ENCODE measurements around the gene PPP3R1. TPM values are rescaled to one million over a fixed set of nuclear protein-coding genes. Genes with fewer than 3 reads are reported as not detected.

The PPP3R1 gene
- total and polyA plus RNA-seq, 2 of the 8 experiments (the other 6 are each of a cell fraction or from before 2014, with no cell fraction given), result 9.3 to 85.1 TPM

DNA sequence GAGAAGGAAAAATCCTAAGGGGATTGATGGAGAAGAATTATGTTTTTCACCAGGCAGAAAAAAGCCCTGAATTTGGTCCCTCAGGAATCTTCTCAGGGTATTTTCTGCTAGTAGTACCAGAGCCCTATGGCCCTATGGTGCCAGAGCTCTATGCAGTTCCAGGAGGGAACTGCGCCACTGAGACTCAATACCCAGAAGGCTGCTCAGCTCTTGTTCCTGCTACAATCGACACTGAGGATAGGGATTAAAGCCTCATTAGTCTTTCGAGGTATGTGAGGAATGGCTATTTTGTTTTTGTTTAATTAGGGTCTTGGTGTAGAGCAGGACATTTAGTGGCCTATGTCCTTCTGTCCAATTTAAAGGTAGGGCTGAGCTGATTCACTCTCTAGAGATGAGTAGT is 21.7 kb upstream of the PPP3R1 start:
- Histone ChIP-seq H2BK12ac (ENCODE audit: low read depth, low read length) (no peak overlapping the region), H4K8ac (ENCODE audit: extremely low read depth, insufficient read depth, low read length) (no peak overlapping the region), H3K56ac (replicated peaks; ENCODE audit: insufficient read length, low read depth, low read length) (no peak overlapping the region), H4K20me1 (replicated peaks in 1 of 2; ENCODE audit: control insufficient read depth in 1 of 2, insufficient read depth in 2 of 2, low read length in 2 of 2) (peaks cover 0 to 2% of the 10 kb centered on the region in 2 experiments), H3K14ac (ENCODE audit: insufficient read length) (no peak overlapping the region), H3K4ac (replicated peaks; ENCODE audit: insufficient read length, low read depth, low read length) (no peak overlapping the region), H3K9me3 (ENCODE audit: insufficient read depth in 2 of 2, low read depth in 1 of 2, low read length in 1 of 2) (no peaks in the 10 kb centered on the region), H3K23ac (ENCODE audit: insufficient read length) (no peak overlapping the region), H3K4me1 (replicated peaks in 1 of 4; ENCODE audit: control insufficient read depth in 3 of 4, insufficient read depth in 4 of 4, low read length in 3 of 4) (peaks cover 0 to 3% (median under 1%) of the 10 kb centered on the region in 4 experiments; a peak in 1 of 7 replicates), H3K4me2 (ENCODE audit: insufficient read depth in 1 of 2, low read depth in 2 of 2, low read length in 2 of 2) (no peak overlapping the region), H2AK5ac (ENCODE audit: low read depth, low read length) (no peak overlapping the region), H4K5ac (ENCODE audit: insufficient read length, low read depth, low read length) (no peak overlapping the region), H3K36me3 (ENCODE audit: control insufficient read depth in 2 of 4, insufficient read depth in 4 of 4, low read length in 3 of 4) (no peaks in the 10 kb centered on the region), H3K4me3 (ENCODE audit: extremely low read depth in 1 of 4, insufficient read depth in 2 of 4, low read depth in 3 of 4, low read length in 4 of 4) (no peak overlapping the region), H3K27ac (ENCODE audit: low read depth, low read length) (no peak overlapping the region), H3K23me2 (ENCODE audit: low read depth, low read length) (no peaks in the 10 kb centered on the region), H4K91ac (replicated peaks; ENCODE audit: insufficient read length, low read length) (no peak overlapping the region), H3K27me3 (replicated peaks in 1 of 4; ENCODE audit: control insufficient read depth in 3 of 4, extremely low read depth in 1 of 4, insufficient read depth in 3 of 4, low read length in 3 of 4) (no peaks in the 10 kb centered on the region), H3K79me1 (ENCODE audit: low read depth, low read length) (no peaks in the 10 kb centered on the region), H2BK120ac (replicated peaks; ENCODE audit: low read depth, low read length) (no peak overlapping the region), H3K79me2 (ENCODE audit: control insufficient read depth in 1 of 2, insufficient read depth in 2 of 2, low read length in 2 of 2) (no peaks in the 10 kb centered on the region), H3K9ac (replicated peaks in 1 of 4; ENCODE audit: extremely low read depth in 1 of 4, low read depth in 3 of 4, low read length in 3 of 4) (no peak overlapping the region), H2BK15ac (ENCODE audit: low read length) (no peak overlapping the region), H2BK5ac (ENCODE audit: low read depth, low read length) (no peak overlapping the region), H2BK20ac (ENCODE audit: low read length) (no peak overlapping the region), H3K18ac (ENCODE audit: extremely low read depth, low read length) (no peak overlapping the region), H2AFZ (ENCODE audit: low read length) (no peak overlapping the region)
- peak in 1 of 3 experiments; percentile 17; a peak in 1 of 4 replicates for TF ChIP-seq CTCF (IDR thresholded peaks at IDR 0.05; ENCODE audit: control extremely low read depth in 1 of 3, insufficient read depth in 1 of 3, low read depth in 1 of 3, low read length in 3 of 3)
- no peak for TF ChIP-seq ATF3 (IDR thresholded peaks at IDR 0.05; ENCODE audit: insufficient read depth, low read depth, low read length)
- FAIRE-seq, result no peak
- DNase-seq (ENCODE audit: low read depth in 1 of 2, low spot score in 2 of 2), result no peak
- WGBS, 2 experiments (ENCODE audit: extremely low coverage in 1 of 2, insufficient coverage in 1 of 2, insufficient read length in 1 of 2, insufficient replicate concordance in 2 of 2, low coverage in 1 of 2, low lambda C conversion rate in 2 of 2, missing lambda C conversion rate in 1 of 2), result 73% methylated on average over 3 of the region's 3 CpGs; no CpG with 5 or more reads in 1 of the 2 experiments
- ChIA-PET CTCF (ENCODE audit: partially characterized antibody) (interaction anchor here (1.0 to 4.2 kb wide), 6 partner anchors 8 to 104 kb away, joined by 3 to 25 read pairs (median 5); no protein-coding TSS in a partner anchor), POLR2A (ENCODE audit: partially characterized antibody) (interaction anchor here (0.5 kb wide), 1 partner anchor 173 kb away, joined by 3 read pairs; no protein-coding TSS in a partner anchor)

All from H1 (cell line).